IPS-15b (cell line): ENCODE measurements around the gene CBLC.

Experiments used
- H3K27me3 ChIP-seq: one replicate; pipeline ENCODE4 v1.6.1; 2013; ENCODE audit warnings: low read length; ENCODE audit not compliant: control insufficient read depth, insufficient read depth
- H3K36me3 ChIP-seq: one replicate; pipeline ENCODE4 v1.6.1; 2013; ENCODE audit warnings: low read length; ENCODE audit not compliant: control insufficient read depth, insufficient read depth
- H3K4me1 ChIP-seq: one replicate; pipeline ENCODE4 v1.6.1; 2013; ENCODE audit warnings: mild to moderate bottlenecking, low read length; ENCODE audit not compliant: control insufficient read depth, insufficient read depth
- H3K4me3 ChIP-seq: one replicate; pipeline ENCODE4 v1.5.1; 2013; ENCODE audit warnings: low read depth, low read length
- H3K9ac ChIP-seq: one replicate; pipeline ENCODE4 v1.6.1; 2013; ENCODE audit warnings: low read depth, mild to moderate bottlenecking, low read length
- H3K9me3 ChIP-seq: one replicate; pipeline ENCODE4 v1.6.1; 2013; ENCODE audit warnings: mild to moderate bottlenecking, low read length; ENCODE audit not compliant: control insufficient read depth, insufficient read depth

Gene CBLC

DNA sequence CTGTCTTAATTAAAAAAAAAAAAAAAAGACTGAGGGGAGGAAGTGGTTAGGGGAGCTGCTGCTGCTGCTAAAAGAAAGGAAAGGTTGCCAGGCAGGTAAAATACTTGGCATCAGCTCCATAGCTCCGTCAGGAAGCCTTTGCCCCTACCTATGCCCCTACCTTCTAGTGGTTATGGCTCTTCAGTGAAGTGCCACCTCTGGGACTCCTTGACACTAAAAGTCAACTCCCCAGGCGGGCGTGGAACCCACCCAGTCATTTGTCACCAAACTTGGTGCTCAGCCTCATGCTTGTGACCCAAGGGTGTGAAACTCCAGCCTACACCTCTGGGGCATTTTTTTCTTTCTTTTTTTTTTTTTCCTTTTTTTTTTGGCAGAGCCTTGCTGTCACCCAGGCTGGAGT lies 63.5 kb downstream of the CBLC start:
- no peak overlapping the region for H3K9ac ChIP-seq
- H3K4me1 ChIP-seq, result no peaks in the 10 kb centered on the region
- H3K9me3 ChIP-seq, result no peaks in the 10 kb centered on the region
- peaks cover 16% of the 10 kb centered on the region for H3K27me3 ChIP-seq
- no peak overlapping the region for H3K4me3 ChIP-seq
- H3K36me3 ChIP-seq, result no peaks in the 10 kb centered on the region

- H3K27me3 ChIP-seq, result peaks cover 7% of the 10 kb centered on the region
- no peak overlapping the region for H3K9ac ChIP-seq
- peaks cover 6% of the 10 kb centered on the region for H3K4me1 ChIP-seq
- peak overlapping the region; percentile 69 for H3K4me3 ChIP-seq
- H3K9me3 ChIP-seq, result no peaks in the 10 kb centered on the region
- peaks cover 6% of the 10 kb centered on the region for H3K36me3 ChIP-seq
Observed at GRCh38 chr19:44845286-44845611, 67.6 kb downstream of the CBLC start.

- peak within 1 kb of the TSS; percentile 97 for H3K4me3 ChIP-seq
- H3K9ac ChIP-seq, result peak within 1 kb of the TSS; percentile 93
- H3K36me3 ChIP-seq, result peaks cover 9% of the 10 kb centered on the region
- H3K4me1 ChIP-seq, result peaks cover 10% of the 10 kb centered on the region
- H3K27me3 ChIP-seq, result peaks cover 7% of the 10 kb centered on the region
- H3K9me3 ChIP-seq, result no peaks in the 10 kb centered on the region
Observed at GRCh38 chr19:44845612-44846454, 68.1 kb downstream of the CBLC start, which contains the start of gene NECTIN2. Gene NECTIN2 (plus strand): TSS chr19:44846297. CDS start chr19:44846526, 229 bp downstream.

- peak overlapping the region; percentile 93 for H3K9ac ChIP-seq
Observed at GRCh38 chr19:44846455-44847143, 68.9 kb downstream of the CBLC start.

DNA sequence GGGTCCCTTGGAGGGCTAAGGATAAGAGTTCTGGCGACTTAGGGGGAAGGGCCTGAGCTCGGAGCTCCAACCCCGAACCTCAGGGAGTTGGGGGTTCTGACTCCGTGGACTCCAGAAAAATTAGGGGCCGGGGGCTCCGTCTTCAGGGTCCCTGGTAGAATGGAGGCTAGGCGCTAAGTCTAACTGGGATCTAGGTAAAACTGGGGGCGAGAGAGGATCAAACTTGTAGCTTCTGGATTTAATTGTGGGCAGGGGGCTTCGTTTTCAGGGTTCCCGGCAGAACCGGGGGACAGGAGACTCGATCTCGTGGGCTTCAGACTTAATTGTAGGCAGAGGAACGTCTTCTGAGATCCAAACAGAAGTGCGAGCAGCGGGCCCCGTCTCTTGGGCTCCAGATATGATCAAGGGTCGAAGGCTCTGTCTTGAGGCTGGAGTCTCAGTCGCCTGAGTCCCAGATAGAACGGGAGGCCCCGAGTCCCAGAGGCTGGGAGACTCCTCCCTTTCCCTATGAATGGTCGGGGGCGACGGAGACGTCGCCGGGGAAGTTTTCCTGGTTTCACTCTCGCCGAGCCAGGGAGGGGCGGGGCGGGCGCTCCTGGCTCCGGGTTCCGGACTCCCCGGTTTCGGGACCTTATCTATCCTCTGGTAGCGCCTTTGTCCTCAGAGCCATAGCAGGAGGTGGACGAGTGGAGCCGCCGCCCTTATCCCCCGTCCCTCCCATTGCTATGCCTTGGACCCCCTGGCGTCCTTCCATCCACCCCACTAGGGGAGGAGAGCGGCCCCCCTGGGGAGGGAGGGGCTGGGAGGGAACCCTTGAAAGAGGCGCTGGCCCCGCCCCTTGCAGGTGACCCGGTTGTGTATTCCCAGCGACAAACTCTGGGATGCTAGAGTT lies 69.7 kb downstream of the CBLC start:
- Histone ChIP-seq H3K4me1 (peaks cover 15% of the 10 kb centered on the region), H3K4me3 (peak overlapping the region; percentile 97), H3K9ac (peak overlapping the region; percentile 93), H3K9me3 (no peaks in the 10 kb centered on the region), H3K27me3 (peaks cover 4% of the 10 kb centered on the region), H3K36me3 (peaks cover 16% of the 10 kb centered on the region)

More at GRCh38 chr19:44846455-44847143, 68.9 kb downstream of the CBLC start:
- H3K36me3 ChIP-seq, result peaks cover 13% of the 10 kb centered on the region
- peak overlapping the region; percentile 97 for H3K4me3 ChIP-seq
- no peaks in the 10 kb centered on the region for H3K9me3 ChIP-seq
- peaks cover 13% of the 10 kb centered on the region for H3K4me1 ChIP-seq
- peaks cover 7% of the 10 kb centered on the region for H3K27me3 ChIP-seq

DNA sequence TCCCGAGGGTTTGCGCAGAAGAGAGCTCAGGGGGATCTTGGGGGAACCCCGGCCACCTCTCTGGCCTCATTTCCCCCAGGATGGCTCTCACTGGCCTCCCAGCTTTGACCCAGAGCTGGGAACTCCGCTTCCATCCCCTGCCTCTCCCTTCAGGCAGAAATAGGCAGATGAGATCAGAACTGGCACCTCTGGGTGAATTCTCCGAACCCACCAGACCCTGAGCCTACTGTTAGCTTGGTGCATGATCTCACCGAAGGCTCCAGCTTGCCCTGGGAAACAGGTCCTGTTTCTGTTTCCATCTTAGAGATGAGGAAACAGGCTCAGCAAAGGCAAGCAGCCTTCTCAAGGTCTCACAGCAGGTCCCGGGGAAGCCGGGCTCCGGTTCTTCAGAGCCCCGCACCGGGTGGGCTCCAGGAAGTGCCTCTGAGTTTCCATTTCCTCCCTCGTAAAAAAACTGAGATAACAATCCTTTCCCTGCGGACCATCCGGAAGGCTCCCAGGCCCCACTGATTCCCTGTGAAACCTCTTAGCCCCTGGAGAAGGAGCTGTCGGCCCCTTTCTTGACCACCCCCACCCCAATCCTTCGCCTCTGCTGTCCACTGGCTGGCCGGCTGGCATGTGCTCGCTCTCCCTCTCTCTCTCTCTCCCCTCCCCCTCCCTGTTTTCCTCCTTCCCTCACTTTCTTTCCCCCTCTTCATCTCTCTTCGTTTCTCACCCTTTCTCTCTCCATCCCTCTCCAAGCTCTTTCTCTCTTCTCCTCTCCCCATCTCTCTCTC lies 70.5 kb downstream of the CBLC start:
- peaks cover 4% of the 10 kb centered on the region for H3K27me3 ChIP-seq
- peak overlapping the region; percentile 97 for H3K4me3 ChIP-seq
- H3K9ac ChIP-seq, result peak overlapping the region; percentile 28
- H3K36me3 ChIP-seq, result peaks cover 16% of the 10 kb centered on the region
- H3K9me3 ChIP-seq, result no peaks in the 10 kb centered on the region
- H3K4me1 ChIP-seq, result peaks cover 15% of the 10 kb centered on the region

DNA sequence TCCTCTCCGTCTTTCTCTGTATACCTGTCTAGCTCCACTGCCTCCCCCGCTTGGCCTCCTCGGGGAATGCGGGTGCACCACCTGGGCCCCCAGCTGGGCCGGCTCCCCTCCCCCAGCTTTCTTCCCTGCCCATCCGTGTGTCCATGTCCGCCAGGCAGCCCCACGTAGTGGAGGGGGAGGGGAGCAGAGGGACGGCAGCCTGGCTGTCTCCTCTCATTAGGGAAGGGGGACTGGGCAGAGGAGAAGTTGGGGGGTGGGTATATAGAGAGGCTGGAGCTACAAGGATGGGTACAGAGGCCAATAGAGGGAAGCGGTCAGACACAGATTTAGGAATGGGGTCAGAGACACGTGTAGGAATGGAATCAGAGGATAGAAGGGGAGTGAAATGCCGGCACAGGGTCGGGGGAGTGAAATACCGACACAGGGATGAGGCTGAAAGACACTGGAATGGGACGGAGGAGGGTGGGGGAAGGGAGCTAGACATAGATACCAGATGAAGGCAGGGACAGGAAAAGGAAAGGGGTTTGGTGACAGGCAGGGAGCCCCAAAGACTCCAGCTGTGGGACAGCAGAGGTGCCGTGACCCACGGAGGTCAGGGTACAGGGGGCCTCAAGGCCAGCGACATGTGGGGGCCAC lies 71.2 kb downstream of the CBLC start:
- peak overlapping the region; percentile 97 for H3K4me3 ChIP-seq
- no peak overlapping the region for H3K9ac ChIP-seq

More for the DNA sequence above, 71.2 kb downstream of the CBLC start:
- H3K4me1 ChIP-seq, result peaks cover 15% of the 10 kb centered on the region
- no peaks in the 10 kb centered on the region for H3K9me3 ChIP-seq
- H3K36me3 ChIP-seq, result peaks cover 16% of the 10 kb centered on the region
- peaks cover 4% of the 10 kb centered on the region for H3K27me3 ChIP-seq
